ENCODE data around the gene CKAP2L.
A peak's percentile ranks its signal among the peaks of the same experiment; 100 is the strongest.

Gene CKAP2L

GRCh38 chr2:112714836-112715631 lies 49.4 kb downstream of the CKAP2L start:
- no peaks in the 10 kb centered on the region for H3K27me3 ChIP-seq (ENCODE audit: insufficient read depth, low read depth, severe bottlenecking)
- no peaks in the 10 kb centered on the region for H3K9me3 ChIP-seq (ENCODE audit: severe bottlenecking)
- no peak overlapping the region for H3K4me3 ChIP-seq (ENCODE audit: low read depth, low read length)
- no peak overlapping the region for H3K27ac ChIP-seq
- H3K36me3 ChIP-seq: no peaks in the 10 kb centered on the region
- no peak for TF ChIP-seq CTCF (IDR thresholded peaks at IDR 0.05; ENCODE audit: low read depth, low read length)
- no peak for DNase-seq

GRCh38 chr2:112714331-112714730 lies 50.1 kb downstream of the CKAP2L start:
- TF ChIP-seq CTCF (IDR thresholded peaks at IDR 0.05; ENCODE audit: low read depth, low read length): no peak
- DNase-seq: no peak
- no peak overlapping the region for H3K4me3 ChIP-seq (ENCODE audit: low read depth, low read length)
- no peak overlapping the region for H3K27ac ChIP-seq
- H3K27me3 ChIP-seq (ENCODE audit: insufficient read depth, low read depth, severe bottlenecking): no peaks in the 10 kb centered on the region
- no peaks in the 10 kb centered on the region for H3K36me3 ChIP-seq
- no peaks in the 10 kb centered on the region for H3K9me3 ChIP-seq (ENCODE audit: severe bottlenecking)

- H3K36me3 ChIP-seq: no peaks in the 10 kb centered on the region
- H3K27ac ChIP-seq: no peak overlapping the region
- DNase-seq: no peak
- TF ChIP-seq CTCF (IDR thresholded peaks at IDR 0.05; ENCODE audit: low read depth, low read length): no peak
- no peak overlapping the region for H3K4me3 ChIP-seq (ENCODE audit: low read depth, low read length)
- no peaks in the 10 kb centered on the region for H3K9me3 ChIP-seq (ENCODE audit: severe bottlenecking)
- H3K27me3 ChIP-seq (ENCODE audit: insufficient read depth, low read depth, severe bottlenecking): no peaks in the 10 kb centered on the region
Observed at GRCh38 chr2:112713926-112714325, 50.5 kb downstream of the CKAP2L start.

GRCh38 chr2:112713585-112713925 lies 50.9 kb downstream of the CKAP2L start:
- Histone ChIP-seq H3K4me3 (ENCODE audit: low read depth, low read length) (no peak overlapping the region), H3K27me3 (ENCODE audit: insufficient read depth, low read depth, severe bottlenecking) (no peaks in the 10 kb centered on the region), H3K36me3 (no peaks in the 10 kb centered on the region), H3K27ac (no peak overlapping the region), H3K9me3 (ENCODE audit: severe bottlenecking) (no peaks in the 10 kb centered on the region)
- TF ChIP-seq CTCF (IDR thresholded peaks at IDR 0.05; ENCODE audit: low read depth, low read length): no peak
- peak; percentile 39 for DNase-seq

GRCh38 chr2:112712903-112713584 lies 51.4 kb downstream of the CKAP2L start:
- Histone ChIP-seq H3K9me3 (ENCODE audit: severe bottlenecking) (no peaks in the 10 kb centered on the region), H3K4me3 (ENCODE audit: low read depth, low read length) (no peak overlapping the region), H3K36me3 (no peaks in the 10 kb centered on the region), H3K27me3 (ENCODE audit: insufficient read depth, low read depth, severe bottlenecking) (no peaks in the 10 kb centered on the region), H3K27ac (no peak overlapping the region)
- TF ChIP-seq CTCF (IDR thresholded peaks at IDR 0.05; ENCODE audit: low read depth, low read length): 0 out of 2 replicates have a peak, but pooled peaks have one; percentile 7
- DNase-seq: peak; percentile 69

Measured in WERI-Rb-1 (cell line).